HG03432 (cell line): Measurements from ENCODE around the gene SSPN.
"Not testable (repeated sequence)": the region's sequence is repeated elsewhere in the genome, so short reads cannot be mapped to it uniquely, and the experiment has no call there.

ENCODE experiments used
- ATAC-seq: cut with Tn5 transposase; IDR thresholded peaks from one replicate; pipeline ENCODE4 v1.9.1; 2021; ENCODE audit warnings: mild to moderate bottlenecking, moderate library complexity; ENCODE audit not compliant: unreplicated experiment

SSPN gene

GRCh38 chr12:26226629-26227360 is 31.4 kb downstream of the SSPN start:
- no peak for ATAC-seq

GRCh38 chr12:26227361-26227745 is 32.0 kb downstream of the SSPN start:
- no peak for ATAC-seq

- ATAC-seq, result no peak
Measured at GRCh38 chr12:26229910-26230309, 34.5 kb downstream of the SSPN start.

GRCh38 chr12:26231470-26231869 is 36.1 kb downstream of the SSPN start:
- ATAC-seq, result no peak

GRCh38 chr12:26231921-26232320 is 36.5 kb downstream of the SSPN start:
- ATAC-seq, result no peak

- no peak for ATAC-seq
Measured at GRCh38 chr12:26233631-26234030, 38.3 kb downstream of the SSPN start.

GRCh38 chr12:26235465-26235864 is 40.1 kb downstream of the SSPN start:
- not testable (repeated sequence) for ATAC-seq

- no peak for ATAC-seq
Measured at GRCh38 chr12:26238341-26239121, 43.2 kb downstream of the SSPN start.

- ATAC-seq, result no peak
Measured at GRCh38 chr12:26239122-26239851, 43.9 kb downstream of the SSPN start.

GRCh38 chr12:26239852-26240815 is 44.8 kb downstream of the SSPN start:
- no peak for ATAC-seq

- ATAC-seq, result no peak
Measured at GRCh38 chr12:26241080-26241479, 45.7 kb downstream of the SSPN start.

GRCh38 chr12:26242683-26243082 is 47.3 kb downstream of the SSPN start:
- ATAC-seq, result no peak

GRCh38 chr12:26244503-26244902 is 49.1 kb downstream of the SSPN start:
- no peak for ATAC-seq

- ATAC-seq, result no peak
Measured at GRCh38 chr12:26245175-26245942, 50.0 kb downstream of the SSPN start.

- no peak for ATAC-seq
Measured at GRCh38 chr12:26246483-26247164, 51.3 kb downstream of the SSPN start.

- ATAC-seq, result no peak
Measured at GRCh38 chr12:26247873-26248272, 52.5 kb downstream of the SSPN start.

- no peak for ATAC-seq
Measured at GRCh38 chr12:26250801-26251200, 55.4 kb downstream of the SSPN start.

GRCh38 chr12:26251600-26251999 is 56.2 kb downstream of the SSPN start:
- ATAC-seq, result no peak

- ATAC-seq, result no peak
Measured at GRCh38 chr12:26252946-26253345, 57.6 kb downstream of the SSPN start.
